GM23248 (cell line): Measurements from ENCODE around the gene ZKSCAN5. TPM values are rescaled to one million over a fixed set of nuclear protein-coding genes. Genes with fewer than 3 reads are reported as not detected.
A peak's percentile ranks its signal among the peaks of the same experiment; 100 is the strongest.

ENCODE experiments used
- DNase-seq: peaks from one replicate; pipeline ENCODE4 v3.0.0-alpha.2; 2015
- H2AFZ ChIP-seq: fragments of 200-600 bp; sonication (generic); 2 replicates; pipeline ENCODE4 v1.6.1; 2016; ENCODE audit warnings: antibody characterized with exemption
- H3F3A ChIP-seq: fragments of 200-600 bp; sonication (generic); 2 replicates; pipeline ENCODE4 v1.6.1; 2016; ENCODE audit warnings: mild to moderate bottlenecking, antibody characterized with exemption, mixed run types; ENCODE audit not compliant: insufficient read depth
- H3K27ac ChIP-seq: fragments of 200-600 bp; sonication (generic); 2 replicates; pipeline ENCODE4 v1.5.1; 2016; ENCODE audit warnings: mild to moderate bottlenecking
- H3K27me3 ChIP-seq: fragments of 200-600 bp; sonication (generic); replicated peaks from 2 replicates; pipeline ENCODE4 v1.6.1; 2016; ENCODE audit warnings: mild to moderate bottlenecking; ENCODE audit not compliant: insufficient read depth
- H3K36me3 ChIP-seq: fragments of 200-600 bp; sonication (generic); 2 replicates; pipeline ENCODE4 v1.6.1; 2016; ENCODE audit warnings: low read depth, mild to moderate bottlenecking
- H3K4me1 ChIP-seq: fragments of 200-600 bp; sonication (generic); 2 replicates; pipeline ENCODE4 v1.6.1; 2016; ENCODE audit warnings: mild to moderate bottlenecking; ENCODE audit not compliant: insufficient read depth
- H3K4me2 ChIP-seq: fragments of 200-600 bp; sonication (generic); one replicate; pipeline ENCODE4 v1.6.1; 2016; ENCODE audit warnings: mild to moderate bottlenecking; ENCODE audit not compliant: unreplicated experiment
- H3K4me3 ChIP-seq: fragments of 200-600 bp; sonication (generic); 2 replicates; pipeline ENCODE4 v1.5.1; 2016; ENCODE audit warnings: mild to moderate bottlenecking
- H3K79me2 ChIP-seq: fragments of 200-600 bp; sonication (generic); 2 replicates; pipeline ENCODE4 v1.6.1; 2016; ENCODE audit warnings: mild to moderate bottlenecking; ENCODE audit not compliant: insufficient read depth
- H3K9ac ChIP-seq: fragments of 200-600 bp; sonication (generic); 2 replicates; pipeline ENCODE4 v1.6.1; 2016; ENCODE audit warnings: mild to moderate bottlenecking
- H3K9me2 ChIP-seq: fragments of 200-600 bp; sonication (generic); 2 replicates; pipeline ENCODE4 v1.6.1; 2016; ENCODE audit warnings: mixed run types, mild to moderate bottlenecking, moderate library complexity; ENCODE audit not compliant: insufficient read depth
- H3K9me3 ChIP-seq: fragments of 200-600 bp; sonication (generic); one replicate; pipeline ENCODE4 v1.6.1; 2017; ENCODE audit warnings: low read depth
- H4K20me1 ChIP-seq: fragments of 200-600 bp; sonication (generic); 2 replicates; pipeline ENCODE4 v1.6.0; 2016; ENCODE audit not compliant: insufficient read depth
- EZH2 ChIP-seq: fragments of 200-600 bp; sonication (generic); IDR thresholded peaks from 2 replicates; pipeline ENCODE4 v1.6.1; 2018; ENCODE audit warnings: antibody characterized with exemption, mild to moderate bottlenecking; ENCODE audit not compliant: insufficient read depth, poor library complexity, severe bottlenecking
- EZH2phosphoT487 ChIP-seq: fragments of 200-600 bp; sonication (generic); IDR thresholded peaks from 2 replicates; pipeline ENCODE4 v1.6.1; 2018; ENCODE audit warnings: antibody characterized with exemption, moderate library complexity, mild to moderate bottlenecking, low read depth; ENCODE audit not compliant: insufficient read depth
- WGBS, 2 experiments: methylation state at CpG; one replicate each; pipeline ENCODE4 v1.1.6; 2015 to 2017; ENCODE audit warnings: low lambda C conversion rate in 2 of 2, low coverage in 1 of 2; ENCODE audit errors: missing lambda C conversion rate in 2 of 2; 5-methylcytosine and 5-hydroxymethylcytosine counted together
- in situ Hi-C: fragments of 300-500 bp; cut with MboI; formaldehyde crosslinking; loops from 2 replicates; pipeline ENCODE4 v1.15.0; 2020
- polyA plus RNA-seq: library from polyadenylated mRNA; unstranded; fragments of >200 nt; fragmentation: Nextera tagmentation; extraction: Ambion mirVana; gene quantifications from 2 replicates; pipeline ENCODE4 v1.2.1, GENCODE V29; 2016
- total RNA-seq: library from RNA; depleted of rRNA; stranded (reverse); fragments of >200 nt; shearing (Covaris generic); gene quantifications from 2 replicates; pipeline ENCODE4 v1.2.3, GENCODE V29; 2014

The ZKSCAN5 gene
- total and polyA plus RNA-seq, 2 experiments from 2014 or later = 6.4 to 12.0 TPM

DNA sequence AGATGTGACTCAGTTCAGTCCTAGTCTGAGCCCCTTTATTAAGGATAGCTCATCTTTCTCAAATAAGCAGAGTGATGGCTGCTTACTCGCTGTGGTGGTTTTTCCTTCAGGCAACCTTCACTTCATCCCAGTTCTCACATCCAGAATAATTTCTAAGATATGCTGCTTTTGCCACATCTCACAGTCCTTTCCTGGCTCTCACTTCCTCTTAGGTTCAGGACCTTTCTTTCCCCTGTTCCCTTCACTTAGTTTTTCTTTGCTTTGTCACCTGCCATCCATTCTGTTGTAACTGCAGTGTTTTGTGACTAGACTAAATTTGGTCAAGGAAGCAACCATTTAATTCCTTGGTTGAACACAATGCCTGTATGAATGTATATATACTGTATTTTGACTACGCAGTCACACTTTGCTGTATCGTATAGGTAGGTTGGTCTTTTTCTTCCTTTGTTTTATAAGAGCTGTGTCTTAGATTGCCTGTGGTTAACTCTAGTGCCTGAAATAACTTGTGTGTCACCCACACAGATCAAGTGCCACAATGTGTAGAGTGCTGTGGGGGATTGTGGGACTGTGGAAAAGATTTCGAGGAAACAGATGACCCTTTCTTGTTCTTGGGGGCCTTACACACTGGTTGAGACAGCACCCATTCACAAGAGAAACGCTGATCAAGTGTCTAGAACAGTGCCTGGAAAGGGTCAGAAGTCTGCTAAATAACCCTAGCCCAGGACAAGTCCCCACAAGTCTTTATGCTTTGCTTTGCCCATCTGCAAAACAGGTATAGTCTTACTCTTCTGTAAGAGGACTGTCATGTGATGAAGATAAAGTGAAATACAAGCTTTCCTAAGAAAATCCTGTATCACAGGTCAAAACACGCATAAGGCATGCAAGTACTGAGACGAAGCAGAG is 56.6 kb downstream of the ZKSCAN5 start:
- Histone ChIP-seq H3K4me2 (no peak overlapping the region), H2AFZ (no peak overlapping the region), H3K9ac (peak overlapping the region; percentile 17; the same call in 1 of the 2 replicates), H3K9me3 (no peaks in the 10 kb centered on the region), H3K79me2 (peaks cover 80% of the 10 kb centered on the region), H3F3A (peaks cover 65% of the 10 kb centered on the region), H3K27ac (peak overlapping the region; percentile 96; the same call in 1 of the 2 replicates), H3K9me2 (no peaks in the 10 kb centered on the region), H3K4me3 (0 out of 2 replicates have a peak overlapping the region, but pooled peaks have one; percentile 96), H3K4me1 (peaks cover 56% of the 10 kb centered on the region), H3K27me3 (no peaks in the 10 kb centered on the region), H4K20me1 (no peaks in the 10 kb centered on the region), H3K36me3 (peaks cover 46% of the 10 kb centered on the region)
- in situ Hi-C loops = no loop called here
- 88 to 90% methylated on average over 7 of the region's 7 CpGs for WGBS, 2 experiments
- no peak for DNase-seq
- TF ChIP-seq EZH2phosphoT487 (no peak), EZH2 (no peak)

GRCh38 chr7:99561737-99562051 is 57.2 kb downstream of the ZKSCAN5 start:
- no peak overlapping the region for H3K9ac ChIP-seq
- no peaks in the 10 kb centered on the region for H4K20me1 ChIP-seq
- H3K27me3 ChIP-seq = no peaks in the 10 kb centered on the region
- H3K36me3 ChIP-seq = peaks cover 48% of the 10 kb centered on the region
- peak overlapping the region; percentile 96; the same call in 1 of the 2 replicates for H3K27ac ChIP-seq
- no peak overlapping the region for H2AFZ ChIP-seq
- no peak for DNase-seq
- no peak overlapping the region for H3K4me3 ChIP-seq
- 58 to 65% methylated on average over 2 of the region's 2 CpGs for WGBS, 2 experiments
- H3K79me2 ChIP-seq = peaks cover 80% of the 10 kb centered on the region
- peaks cover 65% of the 10 kb centered on the region for H3F3A ChIP-seq
- H3K4me1 ChIP-seq = peaks cover 56% of the 10 kb centered on the region
- H3K9me2 ChIP-seq = no peaks in the 10 kb centered on the region
- H3K4me2 ChIP-seq = no peak overlapping the region
- no peak for TF ChIP-seq EZH2
- no peak for TF ChIP-seq EZH2phosphoT487
- in situ Hi-C loops = no loop called here
- no peaks in the 10 kb centered on the region for H3K9me3 ChIP-seq

DNA sequence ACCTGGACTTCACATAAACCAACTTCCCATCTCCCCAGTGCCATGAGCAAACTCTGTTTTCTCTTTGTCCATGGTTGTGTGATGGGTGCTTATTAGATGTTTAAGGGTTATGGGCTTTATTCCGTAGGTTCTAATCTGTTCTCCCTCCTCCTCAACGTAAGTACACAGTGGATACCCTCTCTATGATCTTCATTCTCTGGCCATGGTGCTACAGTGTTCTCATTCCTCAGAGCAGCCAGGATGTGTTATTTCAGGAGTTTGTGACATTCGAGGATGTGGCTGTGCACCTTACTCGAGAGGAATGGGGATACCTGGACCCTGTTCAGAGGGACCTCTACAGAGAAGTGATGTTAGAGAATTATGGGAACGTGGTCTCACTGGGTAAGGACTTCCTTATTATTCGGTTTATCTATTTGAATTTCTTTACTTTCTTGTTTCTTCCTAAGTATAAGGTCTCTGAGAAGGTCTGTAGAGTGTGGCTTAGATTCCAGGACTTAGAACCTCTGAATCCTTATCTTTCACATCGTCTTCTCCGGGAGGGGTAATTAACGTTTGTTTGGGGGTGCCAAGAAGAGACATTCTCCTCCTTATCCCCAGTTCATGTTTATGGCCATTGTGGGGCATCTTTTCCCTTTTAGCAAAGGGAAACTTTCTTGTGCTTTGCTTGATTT is 57.8 kb downstream of the ZKSCAN5 start:
- Histone ChIP-seq H3K9me3 (no peaks in the 10 kb centered on the region), H3K4me1 (peaks cover 53% of the 10 kb centered on the region), H3K9me2 (no peaks in the 10 kb centered on the region), H3K4me2 (peak overlapping the region; percentile 83), H3K27me3 (no peaks in the 10 kb centered on the region), H3K79me2 (peaks cover 80% of the 10 kb centered on the region), H3K36me3 (peaks cover 48% of the 10 kb centered on the region), H3K9ac (peak overlapping the region; percentile 72), H3K4me3 (peak overlapping the region; percentile 54), H3K27ac (peak overlapping the region; percentile 96), H4K20me1 (no peaks in the 10 kb centered on the region), H2AFZ (no peak overlapping the region), H3F3A (peaks cover 65% of the 10 kb centered on the region)
- in situ Hi-C loops = no loop called here
- 52 to 55% methylated on average over 9 of the region's 9 CpGs for WGBS, 2 experiments
- peak; percentile 15 for DNase-seq
- TF ChIP-seq EZH2phosphoT487 = no peak
- no peak for TF ChIP-seq EZH2

DNA sequence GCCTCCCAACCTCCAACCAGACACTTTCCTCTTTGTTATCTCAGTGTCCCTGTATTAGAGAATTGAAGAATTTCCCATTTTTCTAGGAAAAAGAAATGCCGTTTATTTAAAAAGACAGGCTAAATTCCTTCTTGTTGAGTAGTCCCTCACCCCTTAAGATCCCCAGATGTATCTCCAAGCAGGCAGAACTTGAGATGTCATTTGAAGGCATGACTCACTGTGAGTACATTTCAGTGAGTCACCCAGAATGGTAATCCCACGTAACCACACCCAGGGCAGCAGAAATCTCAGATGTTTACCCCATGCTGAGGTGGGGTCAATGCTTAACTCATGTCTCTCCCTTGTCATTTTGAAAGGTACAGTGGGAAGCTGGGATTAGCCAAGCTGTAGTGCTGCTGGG is 58.4 kb downstream of the ZKSCAN5 start:
- no peaks in the 10 kb centered on the region for H3K9me3 ChIP-seq
- no peaks in the 10 kb centered on the region for H4K20me1 ChIP-seq
- TF ChIP-seq EZH2 = no peak
- TF ChIP-seq EZH2phosphoT487 = no peak
- H3K4me1 ChIP-seq = peaks cover 50% of the 10 kb centered on the region
- no peaks in the 10 kb centered on the region for H3K9me2 ChIP-seq
- 0 to 1% methylated on average over 2 of the region's 2 CpGs for WGBS, 2 experiments
- no peak overlapping the region for H2AFZ ChIP-seq
- H3K9ac ChIP-seq = peak overlapping the region; percentile 72
- peak overlapping the region; percentile 54 for H3K4me3 ChIP-seq
- in situ Hi-C loops = no loop called here
- peaks cover 48% of the 10 kb centered on the region for H3K36me3 ChIP-seq
- H3K79me2 ChIP-seq = peaks cover 80% of the 10 kb centered on the region
- peak overlapping the region; percentile 96 for H3K27ac ChIP-seq
- H3F3A ChIP-seq = peaks cover 65% of the 10 kb centered on the region
- peak overlapping the region; percentile 83 for H3K4me2 ChIP-seq
- DNase-seq = peak; percentile 99
- no peaks in the 10 kb centered on the region for H3K27me3 ChIP-seq
